Natural killer cell (primary cell): Measurements from ENCODE around the gene TEKT2. TPM values are rescaled to one million over a fixed set of nuclear protein-coding genes. Genes with fewer than 3 reads are reported as not detected.

Source experiments
- ATAC-seq, 3 donors: fragments of 150-1000 bp in 2 of 3; fragments of 200-7000 bp in 1 of 3; cut with Tn5 transposase; 1 replicate in 1 of 3; 2 replicates in 2 of 3; pipeline ENCODE4 v1.10.0; 2021; ENCODE audit warnings: mild to moderate bottlenecking in 2 of 3, moderate library complexity in 2 of 3
- DNase-seq, 2 donors: peaks; one replicate each; pipeline versions ENCODE4 v3.0.0 to v3.0.0-alpha.2; 2013 to 2021; ENCODE audit warnings: mixed read lengths in 1 of 2
- H3K27ac ChIP-seq: one replicate; pipeline ENCODE4 v1.5.1; 2013; ENCODE audit warnings: mild to moderate bottlenecking, low read length
- H3K27me3 ChIP-seq: one replicate; pipeline ENCODE4 v1.6.1; 2013; ENCODE audit warnings: low read length; ENCODE audit not compliant: control insufficient read depth, insufficient read depth
- H3K36me3 ChIP-seq: one replicate; pipeline ENCODE4 v1.6.1; 2013; ENCODE audit warnings: low read length; ENCODE audit not compliant: control insufficient read depth, insufficient read depth
- H3K4me1 ChIP-seq: one replicate; pipeline ENCODE4 v1.6.1; 2013; ENCODE audit warnings: low read length; ENCODE audit not compliant: control insufficient read depth, insufficient read depth
- H3K4me3 ChIP-seq: one replicate; pipeline ENCODE4 v1.5.1; 2013; ENCODE audit warnings: low read length
- H3K9me3 ChIP-seq: one replicate; pipeline ENCODE4 v1.6.1; 2013; ENCODE audit warnings: low read length; ENCODE audit not compliant: control insufficient read depth, insufficient read depth
- H3K27ac Mint-ChIP-seq, 2 donors: one replicate each; pipeline ENCODE4 v1.8.0; 2022; ENCODE audit warnings: mild to moderate bottlenecking in 2 of 2, mixed read lengths in 2 of 2, moderate library complexity in 1 of 2
- H3K27me3 Mint-ChIP-seq, 2 donors: one replicate each; pipeline ENCODE4 v1.8.0; 2022; ENCODE audit warnings: low read depth in 2 of 2, mixed read lengths in 2 of 2
- H3K36me3 Mint-ChIP-seq: one replicate; pipeline ENCODE4 v1.8.0; 2022; ENCODE audit warnings: mixed read lengths
- H3K4me1 Mint-ChIP-seq, 2 donors: one replicate each; pipeline ENCODE4 v1.8.0; 2022; ENCODE audit warnings: mixed read lengths in 2 of 2
- H3K4me3 Mint-ChIP-seq: one replicate; pipeline ENCODE4 v1.8.0; 2022; ENCODE audit warnings: mild to moderate bottlenecking, moderate library complexity, mixed read lengths
- H3K9me3 Mint-ChIP-seq, 2 donors: one replicate each; pipeline ENCODE4 v1.8.0; 2022; ENCODE audit warnings: mixed read lengths in 2 of 2
- WGBS: methylation state at CpG from one replicate; pipeline ENCODE4 v1.1.7; 2013; ENCODE audit warnings: missing lambda C conversion rate; ENCODE audit not compliant: insufficient coverage; 5-methylcytosine and 5-hydroxymethylcytosine counted together
- intact Hi-C: fragments of 100-400 bp; cut with micrococcal nuclease; formaldehyde crosslinking; loops from one replicate; pipeline ENCODE4 v1.14.2; 2022
- total RNA-seq, 4 donors: library from RNA; stranded (reverse); fragments of 120-200 nt in 1 of 4; gene quantifications; one replicate each; pipeline versions ENCODE4 v1.2.3 to v1.2.4, GENCODE V29; 2013 to 2022
- TF ChIP-seq, protein P1 (sequence below): fragments of 200-600 bp; IDR thresholded peaks from one replicate; pipeline ENCODE4 v1.8.0; 2022; ENCODE audit warnings: antibody characterized with exemption

TEKT2 gene
- total RNA-seq, 3 donors from 2014 or later (not counting 1 experiment from before 2014, with no cell fraction given) = 0.24 to 0.35 TPM; not detected in 1

DNA sequence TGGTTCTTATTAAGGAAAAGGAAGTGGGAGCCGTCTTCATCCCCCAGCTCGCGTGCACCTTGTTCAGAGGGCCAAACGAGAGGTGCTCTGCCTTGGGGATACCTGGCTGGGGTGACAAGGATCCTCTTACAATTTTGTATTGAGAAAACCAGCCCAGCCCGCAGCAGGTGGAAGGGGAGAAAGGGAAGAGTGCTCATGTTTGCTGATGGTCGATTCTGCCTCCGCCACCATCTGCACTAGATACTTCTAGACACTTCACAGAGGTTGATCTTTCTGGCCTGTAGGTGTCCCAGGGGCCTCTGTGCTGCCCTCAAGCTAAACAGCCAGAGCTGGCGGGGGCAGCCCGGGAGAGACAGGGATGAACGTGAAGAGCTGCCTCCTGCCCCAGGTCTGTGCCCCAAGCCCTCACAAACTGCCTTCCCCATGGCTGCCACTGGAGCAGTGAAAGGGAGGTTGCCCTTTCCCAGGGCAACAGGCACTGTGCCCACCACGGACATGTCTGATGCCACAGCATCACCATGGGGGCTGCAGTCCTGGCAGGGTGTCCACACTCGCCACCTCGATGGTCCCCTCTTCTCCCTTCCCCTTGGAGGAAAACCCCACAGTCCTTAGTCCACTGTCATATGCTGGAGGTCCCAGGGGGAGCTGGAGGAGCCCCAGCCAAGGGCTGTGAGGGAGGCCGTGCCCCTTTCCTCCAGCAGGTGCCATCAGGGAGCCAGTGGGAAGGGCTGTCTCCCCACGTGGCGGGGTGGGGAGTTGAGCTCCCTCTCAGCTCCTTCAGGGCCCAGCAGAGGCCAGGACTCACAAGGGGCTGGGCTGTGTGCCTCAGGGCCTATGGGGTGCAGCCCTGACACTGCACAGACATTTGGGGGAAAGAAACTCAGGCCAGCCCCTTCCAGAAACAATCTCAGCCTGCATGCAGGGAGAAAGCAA is 12.9 kb downstream of the TEKT2 start:
- Mint-ChIP-seq H3K27me3 (no peaks in the 10 kb centered on the region), H3K36me3 (no peaks in the 10 kb centered on the region), H3K27ac (no peak overlapping the region), H3K4me3 (no peak overlapping the region), H3K4me1 (peaks cover 0 to 5% of the 10 kb centered on the region in 2 donors), H3K9me3 (no peaks in the 10 kb centered on the region)
- WGBS = 87% methylated on average over 16 of the region's 16 CpGs
- intact Hi-C loops = no loop called here
- no peak overlapping the region for H3K27ac ChIP-seq
- H3K4me1 ChIP-seq = peaks cover 10% of the 10 kb centered on the region
- peaks cover 35% of the 10 kb centered on the region for H3K36me3 ChIP-seq
- H3K27me3 ChIP-seq = no peaks in the 10 kb centered on the region
- H3K9me3 ChIP-seq = no peaks in the 10 kb centered on the region
- TF ChIP-seq, protein P1, sequence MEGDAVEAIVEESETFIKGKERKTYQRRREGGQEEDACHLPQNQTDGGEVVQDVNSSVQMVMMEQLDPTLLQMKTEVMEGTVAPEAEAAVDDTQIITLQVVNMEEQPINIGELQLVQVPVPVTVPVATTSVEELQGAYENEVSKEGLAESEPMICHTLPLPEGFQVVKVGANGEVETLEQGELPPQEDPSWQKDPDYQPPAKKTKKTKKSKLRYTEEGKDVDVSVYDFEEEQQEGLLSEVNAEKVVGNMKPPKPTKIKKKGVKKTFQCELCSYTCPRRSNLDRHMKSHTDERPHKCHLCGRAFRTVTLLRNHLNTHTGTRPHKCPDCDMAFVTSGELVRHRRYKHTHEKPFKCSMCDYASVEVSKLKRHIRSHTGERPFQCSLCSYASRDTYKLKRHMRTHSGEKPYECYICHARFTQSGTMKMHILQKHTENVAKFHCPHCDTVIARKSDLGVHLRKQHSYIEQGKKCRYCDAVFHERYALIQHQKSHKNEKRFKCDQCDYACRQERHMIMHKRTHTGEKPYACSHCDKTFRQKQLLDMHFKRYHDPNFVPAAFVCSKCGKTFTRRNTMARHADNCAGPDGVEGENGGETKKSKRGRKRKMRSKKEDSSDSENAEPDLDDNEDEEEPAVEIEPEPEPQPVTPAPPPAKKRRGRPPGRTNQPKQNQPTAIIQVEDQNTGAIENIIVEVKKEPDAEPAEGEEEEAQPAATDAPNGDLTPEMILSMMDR = no peak
- no peak overlapping the region for H3K4me3 ChIP-seq
- DNase-seq (no peak), ATAC-seq (no peak)

DNA sequence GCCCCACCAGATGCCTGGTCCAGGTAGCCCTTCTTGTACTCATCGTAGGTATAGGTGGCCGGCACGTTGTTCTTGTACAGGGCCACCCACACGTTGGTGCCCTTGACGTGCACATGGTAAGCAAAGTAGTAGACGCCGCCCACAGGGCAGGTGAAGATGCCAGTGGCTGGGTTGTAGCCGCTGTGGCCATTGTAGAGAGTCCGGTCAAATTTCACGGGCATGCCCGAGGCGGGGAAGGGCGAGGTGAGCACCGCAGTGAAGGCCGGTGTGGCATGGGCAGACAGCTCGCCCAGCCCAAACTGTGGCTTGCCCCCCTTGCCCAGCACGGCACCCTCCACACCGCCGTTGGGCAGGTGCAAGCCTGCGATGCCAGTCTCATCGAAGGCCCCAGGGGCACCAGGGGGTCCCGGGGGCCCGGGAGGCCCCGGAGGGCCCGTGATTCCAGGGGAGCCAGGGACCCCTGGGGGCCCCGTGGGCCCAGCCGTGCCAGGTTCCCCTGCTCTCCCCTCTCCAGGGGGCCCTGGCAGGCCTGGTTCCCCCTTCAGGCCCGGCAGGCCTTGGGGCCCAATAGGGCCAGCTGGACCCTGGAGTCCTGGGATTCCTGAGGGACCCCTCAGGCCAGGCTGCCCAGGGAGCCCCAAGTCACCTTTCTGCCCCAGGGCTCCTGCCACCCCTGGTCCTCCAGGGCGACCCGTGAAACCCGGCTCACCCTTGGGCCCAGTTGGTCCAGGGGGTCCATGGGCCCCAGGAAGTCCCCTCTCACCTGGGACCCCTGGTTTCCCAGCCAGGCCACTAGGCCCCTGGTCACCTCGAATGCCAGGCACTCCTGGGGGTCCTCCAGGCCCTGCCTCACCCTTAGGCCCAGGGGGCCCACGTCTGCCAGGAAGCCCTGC is 14.0 kb downstream of the TEKT2 start:
- no peak overlapping the region for H3K27ac Mint-ChIP-seq
- no peak overlapping the region for H3K4me3 Mint-ChIP-seq
- intact Hi-C loops = loop anchor here (2.0 kb wide), 1 partner anchor 323 kb away; no protein-coding TSS in a partner anchor
- Histone ChIP-seq H3K27me3 (no peaks in the 10 kb centered on the region), H3K4me1 (peaks cover 10% of the 10 kb centered on the region), H3K9me3 (no peaks in the 10 kb centered on the region), H3K4me3 (no peak overlapping the region), H3K36me3 (peaks cover 24% of the 10 kb centered on the region), H3K27ac (no peak overlapping the region)
- TF ChIP-seq, protein P1 = no peak
- 95% methylated on average over 33 of the region's 33 CpGs for WGBS
- no peaks in the 10 kb centered on the region for H3K9me3 Mint-ChIP-seq
- ATAC-seq (no peak), DNase-seq (no peak)
- H3K4me1 Mint-ChIP-seq = peaks cover 0 to 5% of the 10 kb centered on the region in 2 donors
- H3K36me3 Mint-ChIP-seq = no peaks in the 10 kb centered on the region
- H3K27me3 Mint-ChIP-seq = no peaks in the 10 kb centered on the region

- Mint-ChIP-seq H3K27ac (no peak overlapping the region), H3K4me1 (peaks cover 0 to 5% of the 10 kb centered on the region in 2 donors), H3K9me3 (no peaks in the 10 kb centered on the region), H3K27me3 (no peaks in the 10 kb centered on the region), H3K4me3 (no peak overlapping the region), H3K36me3 (no peaks in the 10 kb centered on the region)
- intact Hi-C loops = loop anchor here (1.0 to 2.0 kb wide), 3 partner anchors 89 to 322 kb away; no protein-coding TSS in a partner anchor
- Histone ChIP-seq H3K27ac (no peak overlapping the region), H3K27me3 (no peaks in the 10 kb centered on the region), H3K4me1 (peaks cover 10% of the 10 kb centered on the region), H3K9me3 (no peaks in the 10 kb centered on the region), H3K36me3 (peaks cover 15% of the 10 kb centered on the region), H3K4me3 (no peak overlapping the region)
- DNase-seq (no peak), ATAC-seq (no peak)
- TF ChIP-seq, protein P1 = no peak
- 90% methylated on average over 13 of the region's 13 CpGs for WGBS
Measured at GRCh38 chr1:36098650-36099365, 14.9 kb downstream of the TEKT2 start.
